Measurements from ENCODE around the gene SYT17.

DNA sequence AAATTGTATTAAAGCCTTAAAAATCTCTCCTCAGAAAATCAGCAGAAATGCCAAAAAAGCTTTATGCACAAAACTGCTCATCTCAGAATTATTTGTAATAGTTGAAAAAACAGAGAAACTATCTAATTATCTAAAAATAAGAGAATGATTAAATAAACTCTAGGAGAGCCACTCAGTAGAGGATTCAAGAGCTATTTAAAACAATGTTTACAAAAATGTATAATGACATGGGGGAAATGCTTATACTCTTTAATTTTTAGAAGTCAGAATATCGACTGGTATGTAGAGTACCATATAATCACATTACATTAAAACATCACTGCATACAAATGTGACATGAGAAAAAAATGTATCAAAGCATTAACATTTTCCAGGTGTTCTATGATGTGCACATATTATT is 129.4 kb downstream of the SYT17 start:
- TF ChIP-seq POLR2AphosphoS5 (IDR thresholded peaks at IDR 0.05; ENCODE audit: low read depth, low read length) (no peak), POLR2A (IDR thresholded peaks at IDR 0.05; ENCODE audit: low read depth, low read length) (no peak), TAF1 (IDR thresholded peaks at IDR 0.05; ENCODE audit: borderline replicate concordance, low read depth, low read length) (no peak)
